ENCODE measurements around the gene GJC2.
A peak's percentile ranks its signal among the peaks of the same experiment; 100 is the strongest.
"Not testable (repeated sequence)": the region's sequence is repeated elsewhere in the genome, so short reads cannot be mapped to it uniquely, and the experiment has no call there.

DNA sequence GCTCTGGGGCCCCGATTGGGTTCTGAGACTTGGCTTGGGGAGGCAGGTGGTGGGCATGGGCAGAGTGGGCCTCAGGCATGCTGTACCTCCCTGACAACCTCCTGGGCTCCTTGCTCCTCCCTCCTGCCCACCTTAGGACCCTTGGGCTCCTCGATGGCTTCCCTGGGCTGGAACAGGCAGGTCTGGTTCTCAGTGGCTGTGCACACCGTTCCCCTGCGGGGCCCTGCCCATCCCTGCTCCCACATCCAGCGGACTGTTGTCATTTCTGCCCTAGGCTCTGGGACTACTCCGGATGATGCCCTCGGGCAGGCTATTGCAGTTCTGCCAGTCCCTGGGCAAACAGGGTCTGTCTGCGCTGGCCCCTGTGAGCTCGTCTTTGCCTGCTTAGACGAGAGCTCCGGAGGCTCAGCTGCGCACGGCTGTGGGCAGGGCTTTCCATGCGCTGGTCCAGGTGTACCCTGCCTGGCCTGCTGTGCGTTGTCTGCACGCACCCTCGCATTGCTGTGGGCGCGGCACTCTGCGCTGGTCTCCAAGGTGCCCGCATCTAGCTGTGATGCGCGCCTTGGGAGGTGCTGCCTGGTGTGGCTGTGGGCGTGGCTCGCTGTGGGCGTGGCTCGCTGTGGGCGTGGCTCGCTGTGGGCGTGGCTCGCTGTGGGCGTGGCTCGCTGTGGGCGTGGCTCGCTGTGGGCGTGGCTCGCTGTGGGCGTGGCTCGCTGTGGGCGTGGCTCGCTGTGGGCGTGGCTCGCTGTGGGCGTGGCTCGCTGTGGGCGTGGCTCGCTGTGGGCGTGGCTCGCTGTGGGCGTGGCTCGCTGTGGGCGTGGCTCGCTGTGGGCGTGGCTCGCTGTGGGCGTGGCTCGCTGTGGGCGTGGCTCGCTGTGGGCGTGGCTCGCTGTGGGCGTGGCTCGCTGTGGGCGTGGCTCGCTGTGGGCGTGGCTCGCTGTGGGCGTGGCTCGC, 24.1 kb downstream of the GJC2 start:
- TF ChIP-seq L3MBTL2 (conservative IDR thresholded peaks at IDR 0.05); LEF1 (IDR thresholded peaks at IDR 0.05; ENCODE audit: borderline replicate concordance); FOXM1 (IDR thresholded peaks at IDR 0.05; ENCODE audit: borderline replicate concordance); FOXA1 (IDR thresholded peaks at IDR 0.05); ARNT (IDR thresholded peaks at IDR 0.05); CTBP1 (IDR thresholded peaks at IDR 0.05; ENCODE audit: borderline replicate concordance); FOXK2 (IDR thresholded peaks at IDR 0.05); BHLHE40 (IDR thresholded peaks at IDR 0.05; ENCODE audit: borderline replicate concordance); NFRKB (IDR thresholded peaks at IDR 0.05); SUZ12 (IDR thresholded peaks at IDR 0.05); ELF4 (IDR thresholded peaks at IDR 0.05): not testable (repeated sequence)
- TF ChIP-seq SP1 (IDR thresholded peaks at IDR 0.05): peak; percentile 83
- peak; percentile 84; the same call in 1 of the 2 replicates for TF ChIP-seq HDGF (IDR thresholded peaks at IDR 0.05; ENCODE audit: borderline replicate concordance)

Data from HEK293T (cell line).